ENCODE measurements around the gene NANOS1.

The NANOS1 gene

GRCh38 chr10:119029613-119030420 is at the start of gene NANOS1:
Gene NANOS1 (plus strand): TSS chr10:119029714. CDS start chr10:119029802, 88 bp downstream.
- peak in 1 of 4 experiments; percentile 8 for DNase-seq (ENCODE audit: low read depth in 4 of 4, low spot score in 1 of 4)

- DNase-seq (ENCODE audit: low read depth in 4 of 4, low spot score in 1 of 4), result no peak
Measured at GRCh38 chr10:118980135-118980865, 49.2 kb upstream of the NANOS1 start.

- no peak for DNase-seq (ENCODE audit: low read depth in 4 of 4, low spot score in 1 of 4)
Measured at GRCh38 chr10:118980870-118981269, 48.6 kb upstream of the NANOS1 start.

- no peak for DNase-seq (ENCODE audit: low read depth in 4 of 4, low spot score in 1 of 4)
Measured at GRCh38 chr10:118981946-118982345, 47.6 kb upstream of the NANOS1 start.

- DNase-seq (ENCODE audit: low read depth in 4 of 4, low spot score in 1 of 4), result no peak
Measured at GRCh38 chr10:118982366-118982765, 47.1 kb upstream of the NANOS1 start.

- no peak for DNase-seq (ENCODE audit: low read depth in 4 of 4, low spot score in 1 of 4)
Measured at GRCh38 chr10:118983263-118983662, 46.3 kb upstream of the NANOS1 start.

GRCh38 chr10:118985576-118985975 is 43.9 kb upstream of the NANOS1 start:
- DNase-seq (ENCODE audit: low read depth in 4 of 4, low spot score in 1 of 4), result no peak

- DNase-seq (ENCODE audit: low read depth in 4 of 4, low spot score in 1 of 4), result no peak
Measured at GRCh38 chr10:118986815-118987790, 42.4 kb upstream of the NANOS1 start.

- no peak for DNase-seq (ENCODE audit: low read depth in 4 of 4, low spot score in 1 of 4)
Measured at GRCh38 chr10:118990326-118990725, 39.2 kb upstream of the NANOS1 start.

- DNase-seq (ENCODE audit: low read depth in 4 of 4, low spot score in 1 of 4), result no peak
Measured at GRCh38 chr10:118992496-118992895, 37.0 kb upstream of the NANOS1 start.

- no peak for DNase-seq (ENCODE audit: low read depth in 4 of 4, low spot score in 1 of 4)
Measured at GRCh38 chr10:118993214-118993613, 36.3 kb upstream of the NANOS1 start.

GRCh38 chr10:118994321-118994720 is 35.2 kb upstream of the NANOS1 start:
- no peak for DNase-seq (ENCODE audit: low read depth in 4 of 4, low spot score in 1 of 4)

GRCh38 chr10:118995739-118996138 is 33.8 kb upstream of the NANOS1 start:
- DNase-seq (ENCODE audit: low read depth in 4 of 4, low spot score in 1 of 4), result no peak

- DNase-seq (ENCODE audit: low read depth in 4 of 4, low spot score in 1 of 4), result no peak
Measured at GRCh38 chr10:118997379-118997778, 32.1 kb upstream of the NANOS1 start.

GRCh38 chr10:118998183-118998582 is 31.3 kb upstream of the NANOS1 start:
- DNase-seq (ENCODE audit: low read depth in 4 of 4, low spot score in 1 of 4), result no peak

GRCh38 chr10:119001717-119002500 is 27.6 kb upstream of the NANOS1 start:
- no peak for DNase-seq (ENCODE audit: low read depth in 4 of 4, low spot score in 1 of 4)

GRCh38 chr10:119003572-119004289 is 25.8 kb upstream of the NANOS1 start:
- DNase-seq (ENCODE audit: low read depth in 4 of 4, low spot score in 1 of 4), result no peak

GRCh38 chr10:119005362-119006043 is 24.0 kb upstream of the NANOS1 start:
- DNase-seq (ENCODE audit: low read depth in 4 of 4, low spot score in 1 of 4), result no peak

Measured in stimulated activated CD4-positive, alpha-beta T cell treated with anti-CD3 and anti-CD28 coated beads, Interleukin-1b, Interleukin-23, amount 100 ng/mL, for 24 hours (primary cell).